ENCODE results near the gene MRPS18A. TPM values are rescaled to one million over a fixed set of nuclear protein-coding genes. Genes with fewer than 3 reads are reported as not detected.

MRPS18A gene
- polyA plus RNA-seq, 1 donor = 40.9 TPM

Other genes starting within 250 kb of the MRPS18A start
- 1.00 TPM for gene DLK2, start 232.2 kb downstream of the MRPS18A start, polyA plus RNA-seq (ENCODE audit: insufficient read length)
- 41.3 TPM for gene TJAP1, start 210.2 kb downstream of the MRPS18A start, polyA plus RNA-seq (ENCODE audit: insufficient read length)
- 1.2 TPM for gene LRRC73, start 177.4 kb downstream of the MRPS18A start, polyA plus RNA-seq (ENCODE audit: insufficient read length)
- gene YIPF3, start 170.9 kb downstream of the MRPS18A start, polyA plus RNA-seq (ENCODE audit: insufficient read length) = 137 TPM
- gene POLR1C, start 170.7 kb downstream of the MRPS18A start, polyA plus RNA-seq (ENCODE audit: insufficient read length) = 40.2 TPM
- 68.7 TPM for gene XPO5, start 111.8 kb downstream of the MRPS18A start, polyA plus RNA-seq (ENCODE audit: insufficient read length)
- 28.5 TPM for gene POLH, start 111.6 kb downstream of the MRPS18A start, polyA plus RNA-seq (ENCODE audit: insufficient read length)
- gene GTPBP2, start 58.5 kb downstream of the MRPS18A start, polyA plus RNA-seq (ENCODE audit: insufficient read length) = 63.7 TPM
- gene MAD2L1BP, start 52.0 kb downstream of the MRPS18A start, polyA plus RNA-seq (ENCODE audit: insufficient read length) = 25.7 TPM
- gene RSPH9, start 42.8 kb downstream of the MRPS18A start, polyA plus RNA-seq (ENCODE audit: insufficient read length) = 1.4 TPM
- gene VEGFA, start 82.4 kb upstream of the MRPS18A start, polyA plus RNA-seq (ENCODE audit: insufficient read length) = 312 TPM